GM12878 (cell line): ENCODE results near the gene TMTC1. TPM values are rescaled to one million over a fixed set of nuclear protein-coding genes. Genes with fewer than 3 reads are reported as not detected.

Experiments used
- ATAC-seq: fragments of 200-7000 bp; cut with Tn5 transposase; 3 replicates; pipeline ENCODE4 v1.9.1; 2020; ENCODE audit warnings: mild to moderate bottlenecking, moderate library complexity
- BruUV-seq: library from RNA; stranded (reverse); fragments of 400-500 nt; replicated peaks from 2 replicates; lab custom pipeline; 2021; lab: Mats Ljungman, UMichigan
- CTCF ChIA-PET: fragments of 300-600 bp; sonication (Branson Sonifier 250); formaldehyde crosslinking; extraction: SDS; loops from one replicate; lab custom pipeline; 2021; ENCODE audit warnings: inconsistent platforms; lab: Yijun Ruan, JAX
- POLR2A ChIA-PET: fragments of 350-600 bp; formaldehyde crosslinking; extraction: SDS; loops from one replicate; lab custom pipeline; 2021; ENCODE audit warnings: inconsistent platforms; lab: Charles Lee
- RAD21 ChIA-PET: fragments of 300-600 bp; sonication (Branson Sonifier 250); formaldehyde crosslinking; loops from one replicate; lab custom pipeline; 2023; ENCODE audit warnings: antibody characterized with exemption; ENCODE audit not compliant: unreplicated experiment; lab: Charles Lee
- SMC1A ChIA-PET: fragments of 300-600 bp; sonication (Branson Sonifier 250); formaldehyde crosslinking; loops from one replicate; lab custom pipeline; 2023; ENCODE audit not compliant: unreplicated experiment, uncharacterized antibody; lab: Charles Lee
- DNase-seq: peaks from one replicate; pipeline ENCODE4 v3.0.0-alpha.2; 2011; ENCODE audit warnings: low read depth, low spot score
- FAIRE-seq: peaks from 3 replicates; lab custom pipeline; 2011; peaks lifted over from hg19 to GRCh38; lab: Jason Lieb, UNC
- H2AFZ ChIP-seq: 2 replicates; pipeline ENCODE4 v1.6.0; 2011; ENCODE audit warnings: low read depth, low read length, control low read depth; ENCODE audit not compliant: control insufficient read depth
- H3K27ac ChIP-seq: 2 replicates; pipeline ENCODE4 v1.5.1; 2011; ENCODE audit warnings: control low read depth; ENCODE audit not compliant: control insufficient read depth, insufficient read depth
- H3K27me3 ChIP-seq, 2 experiments: replicated peaks in 1 of 2; 2 replicates each; pipeline versions ENCODE4 v1.6.0 to v1.6.1; 2011; ENCODE audit warnings: low read length in 1 of 2; ENCODE audit not compliant: control insufficient read depth in 2 of 2, insufficient read depth in 2 of 2
- H3K36me3 ChIP-seq, 2 experiments: 2 replicates each; pipeline ENCODE4 v1.5.1; 2011; ENCODE audit warnings: low read length in 1 of 2; ENCODE audit not compliant: control insufficient read depth in 2 of 2, insufficient read depth in 2 of 2
- H3K4me1 ChIP-seq: 2 replicates; pipeline ENCODE4 v1.6.1; 2011; ENCODE audit warnings: mild to moderate bottlenecking, low read length, moderate library complexity, mixed read lengths; ENCODE audit not compliant: control insufficient read depth, insufficient read depth
- H3K4me2 ChIP-seq: 2 replicates; pipeline ENCODE4 v1.6.0; 2011; ENCODE audit warnings: control low read depth; ENCODE audit not compliant: control insufficient read depth, insufficient read depth
- H3K4me3 ChIP-seq: fragments of 200-600 bp; sonication (generic); 2 replicates; pipeline ENCODE4 v1.5.1; 2016
- H3K79me2 ChIP-seq: 2 replicates; pipeline ENCODE4 v1.6.0; 2011; ENCODE audit warnings: low read length; ENCODE audit not compliant: control insufficient read depth, insufficient read depth
- H3K9ac ChIP-seq: 2 replicates; pipeline ENCODE4 v1.8.0; 2011; ENCODE audit warnings: low read length, control low read depth, mixed read lengths; ENCODE audit not compliant: control insufficient read depth, insufficient read depth
- H3K9me3 ChIP-seq: replicated peaks from 3 replicates; pipeline ENCODE4 v1.5.1; 2011; ENCODE audit warnings: mild to moderate bottlenecking, low read length; ENCODE audit not compliant: control insufficient read depth, insufficient read depth
- H4K20me1 ChIP-seq: 2 replicates; pipeline ENCODE4 v1.6.0; 2011; ENCODE audit not compliant: control insufficient read depth, insufficient read depth
- ATF7 ChIP-seq: fragments of 450-650 bp; IDR thresholded peaks from 2 replicates; pipeline ENCODE4 v1.6.1; 2016; ENCODE audit warnings: low read depth, mild to moderate bottlenecking
- CEBPZ ChIP-seq: fragments of 150-350 bp; IDR thresholded peaks from 2 replicates; pipeline ENCODE4 v1.6.1; 2016; ENCODE audit warnings: low read depth, low read length
- HSF1 ChIP-seq: fragments of 150-350 bp; IDR thresholded peaks from 2 replicates; pipeline ENCODE4 v1.6.1; 2014; ENCODE audit warnings: mild to moderate bottlenecking, low read depth, low read length
- IKZF2 ChIP-seq, 2 experiments: fragments of 450-650 bp; IDR thresholded peaks; 2 replicates each; pipeline ENCODE4 v1.6.1; 2017; ENCODE audit warnings: mild to moderate bottlenecking in 2 of 2, moderate library complexity in 2 of 2
- MAX ChIP-seq: IDR thresholded peaks from 2 replicates; pipeline ENCODE4 v1.6.1; 2012; ENCODE audit warnings: low read depth, low read length, improper control_type of control experiment
- MLLT1 ChIP-seq: fragments of 450-650 bp; IDR thresholded peaks from 2 replicates; pipeline ENCODE4 v1.6.1; 2016; ENCODE audit warnings: mild to moderate bottlenecking
- MTA2 ChIP-seq: fragments of 450-650 bp; IDR thresholded peaks from 2 replicates; pipeline ENCODE4 v1.6.1; 2016; ENCODE audit warnings: low read depth, mild to moderate bottlenecking, moderate library complexity
- MTA3 ChIP-seq: IDR thresholded peaks from 2 replicates; pipeline ENCODE4 v1.6.1; 2012; ENCODE audit warnings: low read length, inconsistent platforms, borderline replicate concordance
- NR2C1 ChIP-seq: fragments of 450-650 bp; IDR thresholded peaks from 2 replicates; pipeline ENCODE4 v1.6.1; 2017; ENCODE audit warnings: antibody characterized with exemption, mild to moderate bottlenecking, moderate library complexity
- SMAD5 ChIP-seq: IDR thresholded peaks from 2 replicates; pipeline ENCODE4 v1.6.1; 2016; ENCODE audit warnings: antibody characterized with exemption, low read depth
- SP1 ChIP-seq: IDR thresholded peaks from one replicate; pipeline ENCODE4 v1.6.1; 2011; ENCODE audit warnings: low read depth, low read length
- SREBF1 ChIP-seq: IDR thresholded peaks from 2 replicates; pipeline ENCODE4 v1.6.1; 2012; ENCODE audit warnings: mild to moderate bottlenecking, low read length
- TAF1 ChIP-seq: IDR thresholded peaks from 2 replicates; pipeline ENCODE4 v1.6.1; 2011; ENCODE audit warnings: mild to moderate bottlenecking, low read depth, low read length, borderline replicate concordance
- WGBS: methylation state at CpG from one replicate; pipeline ENCODE4 v1.1.6; 2016; ENCODE audit warnings: low lambda C conversion rate; ENCODE audit not compliant: insufficient replicate concordance, insufficient coverage; ENCODE audit errors: missing lambda C conversion rate; 5-methylcytosine and 5-hydroxymethylcytosine counted together
- in situ Hi-C: fragments of 300-500 bp; cut with MboI; formaldehyde crosslinking; loops from 9 replicates; pipeline ENCODE4 v1.14.3; 2018; ENCODE audit warnings: mixed read lengths
- intact Hi-C: fragments of 100-400 bp; cut with micrococcal nuclease; formaldehyde crosslinking; loops from one replicate; pipeline ENCODE4 v1.14.2; 2022; ENCODE audit not compliant: unreplicated experiment
- polyA plus RNA-seq, 11 experiments: library from polyadenylated mRNA; depleted of rRNA in 4 of 11; unstranded in 6 of 11; stranded (reverse) in 5 of 11; fragments of >200 nt; fragmentation: Nextera tagmentation in 4 of 11; fragmentation: Illumina TruSeq in 1 of 11; extraction: Ambion mirVana in 4 of 11; extraction: Trizol in 1 of 11; gene quantifications; 1 replicate in 1 of 11; 2 replicates in 10 of 11; pipeline versions ENCODE4 v1.2.1 to v1.2.3, GENCODE V29; 2011 to 2016; ENCODE audit warnings: inconsistent platforms in 2 of 11, missing spikeins in 2 of 11, low read depth in 1 of 11
- total RNA-seq, 4 experiments: library from RNA; depleted of rRNA in 3 of 4; stranded (reverse); fragments of >200 nt in 3 of 4; fragmentation: Illumina TruSeq in 1 of 4; extraction: Trizol in 1 of 4; gene quantifications; 2 replicates each; pipeline versions ENCODE4 v1.2.1 to v1.2.3, GENCODE V29; 2013 to 2021

Gene TMTC1
- total and polyA plus RNA-seq, 10 of the 15 experiments (the other 5 are each of a cell fraction or from before 2014, with no cell fraction given), result 0.10 to 20.9 (median 0.57) TPM

GRCh38 chr12:29743801-29744200 is 39.9 kb downstream of the TMTC1 start (continued):
- TF ChIP-seq MAX (no peak), IKZF2 (IDR thresholded peaks at IDR 0.05) (no peak), CEBPZ (no peak), SP1 (no peak), HSF1 (no peak)

- DNase-seq, result no peak
- Histone ChIP-seq H3K79me2 (no peaks in the 10 kb centered on the region), H3K4me3 (no peak overlapping the region), H3K4me1 (no peaks in the 10 kb centered on the region), H3K27ac (no peak overlapping the region), H3K9ac (no peak overlapping the region), H4K20me1 (no peaks in the 10 kb centered on the region), H3K4me2 (no peak overlapping the region), H2AFZ (no peak overlapping the region), H3K36me3 (no peaks in the 10 kb centered on the region), H3K9me3 (no peaks in the 10 kb centered on the region), H3K27me3 (no peaks in the 10 kb centered on the region)
- in situ Hi-C loops, result no loop called here
- 60% methylated on average over 4 of the region's 4 CpGs for WGBS
- ChIA-PET CTCF (interaction anchor here (0.7 to 2.1 kb wide), 6 partner anchors 8 to 36 kb away, joined by 3 to 5 read pairs (median 4); no protein-coding TSS in a partner anchor), RAD21 (interaction anchor here (1.0 to 3.1 kb wide), 6 partner anchors 12 to 158 kb away, joined by 3 to 9 read pairs (median 4); no protein-coding TSS in a partner anchor), POLR2A (interaction anchor here (1.0 to 2.9 kb wide), 5 partner anchors 8 to 51 kb away, joined by 3 to 7 read pairs (median 4); no protein-coding TSS in a partner anchor), SMC1A (interaction anchor here (0.5 to 4.3 kb wide), 12 partner anchors 8 to 223 kb away, joined by 3 to 26 read pairs (median 4); no protein-coding TSS in a partner anchor)
- ATAC-seq, result no peak
- no peak for FAIRE-seq
- intact Hi-C loops, result no loop called here
- BruUV-seq, result no TSS peak
- TF ChIP-seq SMAD5 (no peak), CEBPZ (no peak), MTA3 (no peak), SREBF1 (no peak), MTA2 (no peak), MLLT1 (no peak), NR2C1 (no peak), TAF1 (no peak), ATF7 (no peak)
Observed at GRCh38 chr12:29743077-29743476, 40.7 kb downstream of the TMTC1 start.
